NCI-H2171 treated with DMSO at 0.1 percent for 48 hours (cell line): ENCODE measurements around the gene TUBGCP6.
"Not testable (repeated sequence)": the region's sequence is repeated elsewhere in the genome, so short reads cannot be mapped to it uniquely, and the experiment has no call there.

Source experiments
- DNase-seq: peaks from one replicate; lab custom pipeline; 2025; lab: John Stamatoyannopoulos, UW

Gene TUBGCP6

DNA sequence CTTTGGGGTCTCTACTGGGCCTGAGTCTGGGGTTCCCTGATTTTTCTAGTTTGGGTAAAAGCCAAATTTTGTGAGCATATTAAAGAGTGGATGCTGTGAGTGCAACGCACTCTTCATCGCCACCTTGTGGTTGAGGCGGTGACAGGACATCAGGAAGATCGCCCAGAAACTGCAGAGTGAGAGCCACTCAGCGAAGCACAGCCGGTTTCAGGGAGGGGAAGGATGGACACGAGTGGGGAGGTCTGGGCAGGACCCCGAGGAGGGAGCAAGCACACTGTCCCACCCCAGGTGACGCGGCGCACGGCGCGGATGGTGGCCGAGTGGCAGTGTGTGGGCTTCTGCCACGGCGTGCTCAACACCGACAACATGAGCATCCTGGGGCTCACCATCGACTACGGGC is 34.9 kb downstream of the TUBGCP6 start:
- DNase-seq: peak; percentile 41

DNA sequence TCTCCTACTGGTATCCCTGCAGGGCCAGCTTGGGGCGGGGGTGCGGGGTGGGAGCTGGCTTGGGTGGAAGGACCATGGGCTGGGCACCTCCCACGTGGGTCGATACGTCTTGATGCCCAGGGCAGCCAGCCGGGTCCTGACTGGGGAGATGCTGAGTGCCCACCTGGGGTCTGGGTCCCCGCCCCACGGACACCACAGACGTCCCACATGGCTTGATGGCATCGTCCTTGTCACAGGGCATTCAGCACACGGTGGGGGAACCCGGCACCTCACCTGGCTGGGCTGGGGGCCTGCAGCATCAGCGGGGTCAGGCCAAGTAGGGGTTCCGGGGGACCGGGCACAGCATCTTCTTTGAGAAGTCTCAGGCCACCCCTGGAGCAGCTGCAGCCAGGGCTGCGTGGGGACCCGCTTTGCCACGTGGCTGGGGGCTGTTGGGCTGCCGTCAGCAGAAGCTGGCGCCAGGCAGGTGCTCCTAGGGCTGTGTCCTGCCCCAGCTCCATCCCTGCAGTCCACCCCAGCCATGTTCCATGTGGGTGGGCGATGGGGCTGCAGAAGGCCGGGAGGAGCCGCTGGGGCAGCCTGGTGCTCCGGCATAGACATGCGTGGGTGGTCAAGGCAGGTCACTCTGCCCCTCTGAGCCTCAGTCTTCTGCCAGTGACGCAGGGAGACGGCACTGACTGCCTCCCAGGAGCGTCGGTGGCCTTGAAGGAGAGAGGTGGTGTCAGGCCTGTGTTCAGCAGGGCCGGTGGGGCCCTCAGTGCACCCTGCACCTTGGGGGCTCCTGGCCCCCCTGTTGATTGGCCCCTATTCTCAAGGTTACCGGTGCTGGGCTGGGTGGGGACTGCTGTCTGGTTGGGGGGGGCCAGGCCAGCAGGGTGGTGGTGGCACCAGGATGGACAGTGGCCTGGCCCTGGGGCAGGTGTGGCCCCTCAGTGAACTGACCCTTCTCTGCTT is 35.6 kb downstream of the TUBGCP6 start:
- DNase-seq: no peak

- no peak for DNase-seq
Measured at GRCh38 chr22:50208430-50208938, 36.3 kb downstream of the TUBGCP6 start.

DNA sequence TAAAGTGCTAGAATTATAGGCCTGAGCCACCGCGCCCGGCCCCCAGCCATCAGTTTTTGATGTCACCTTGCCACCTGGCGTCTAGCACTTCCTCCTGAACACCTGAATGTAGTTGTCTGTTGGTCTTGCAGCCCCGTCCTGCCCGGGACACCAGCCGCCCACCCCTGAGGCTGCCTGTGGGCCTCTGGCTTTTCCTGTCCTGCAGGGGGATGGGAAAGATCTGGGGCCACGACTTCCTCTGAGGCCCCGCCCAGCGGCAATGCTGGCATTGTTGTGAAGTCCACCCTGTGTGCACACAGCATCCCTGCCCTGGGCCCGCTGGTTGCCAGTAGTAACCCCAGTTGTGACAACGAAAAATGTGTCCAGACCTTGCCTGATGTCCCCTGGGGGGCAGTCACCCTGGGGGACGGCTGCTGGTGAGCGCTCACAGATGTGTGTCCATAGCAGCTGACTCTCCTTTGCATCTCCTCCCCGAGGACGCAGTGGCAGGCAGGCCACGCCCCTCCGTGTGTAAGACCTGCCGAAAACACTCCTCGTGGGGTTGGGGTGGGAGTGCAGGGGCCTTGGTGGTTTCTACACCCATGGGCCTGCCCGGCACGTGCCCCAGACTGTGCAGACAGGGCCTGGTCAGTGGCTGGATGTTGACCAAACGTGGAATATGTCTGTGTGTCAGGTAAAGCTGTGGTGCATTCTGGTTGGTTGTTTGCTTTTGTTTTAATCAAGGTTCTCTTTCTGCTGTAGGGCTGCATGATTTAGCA is 37.3 kb downstream of the TUBGCP6 start:
- DNase-seq: no peak

DNA sequence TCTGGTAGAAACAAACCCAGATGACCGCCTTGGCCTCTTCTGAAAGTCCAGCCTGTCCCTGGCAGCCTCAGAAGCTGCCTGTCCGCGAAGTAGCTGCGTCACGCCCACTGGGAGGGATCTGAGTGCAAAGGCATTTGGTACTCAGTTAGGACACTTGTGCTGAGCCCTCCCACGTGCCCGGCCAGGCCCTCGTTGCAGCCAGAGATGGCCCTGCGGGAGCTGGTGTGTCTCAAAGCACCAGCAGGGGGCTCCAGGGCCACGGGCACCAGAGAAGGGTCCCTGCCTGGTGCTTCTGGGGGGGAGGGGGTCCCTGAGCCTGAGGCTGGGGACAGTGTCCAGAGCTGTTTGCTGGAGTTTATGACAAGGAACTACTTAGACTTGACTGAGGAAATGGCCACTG is 38.2 kb downstream of the TUBGCP6 start:
- no peak for DNase-seq

DNA sequence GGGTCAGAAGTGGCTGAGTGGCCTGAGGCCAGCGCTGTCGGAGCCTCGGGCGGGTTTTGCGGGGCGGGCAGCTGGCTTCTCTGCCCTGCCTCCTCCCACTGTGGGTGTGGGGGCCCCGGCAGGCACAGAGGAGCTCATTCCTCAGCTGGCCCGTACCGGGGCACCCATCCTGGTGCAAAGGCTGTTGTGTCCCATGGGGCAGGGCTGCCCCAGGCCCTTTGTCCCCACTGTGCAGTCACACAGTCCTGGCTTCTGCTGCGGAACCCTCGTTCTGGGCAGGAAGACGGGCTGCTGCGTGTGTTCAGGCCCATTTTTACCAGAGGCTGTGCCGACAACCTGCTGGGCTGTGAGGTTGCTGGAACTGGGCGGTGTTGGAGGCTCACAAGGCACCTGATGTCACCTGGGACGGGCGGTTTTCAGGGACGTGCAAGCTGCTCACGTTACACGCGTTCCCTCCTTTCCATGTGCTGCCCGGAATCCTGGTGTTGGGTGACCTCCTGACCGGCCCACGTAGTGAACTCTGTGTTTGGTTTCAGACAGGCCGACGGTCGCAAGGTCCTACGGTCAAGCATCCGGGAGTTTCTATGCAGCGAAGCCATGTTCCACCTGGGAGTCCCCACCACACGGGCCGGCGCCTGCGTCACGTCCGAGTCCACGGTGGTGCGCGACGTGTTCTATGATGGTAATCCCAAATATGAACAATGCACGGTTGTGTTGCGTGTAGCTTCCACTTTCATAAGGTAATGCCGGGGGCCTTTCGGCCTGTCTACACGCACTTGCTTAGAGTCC is 38.8 kb downstream of the TUBGCP6 start:
- no peak for DNase-seq

GRCh38 chr22:50204998-50205397 is 39.8 kb downstream of the TUBGCP6 start:
- DNase-seq: not testable (repeated sequence)

- no peak for DNase-seq
Measured at GRCh38 chr22:50204571-50204970, 40.3 kb downstream of the TUBGCP6 start.

- no peak for DNase-seq
Measured at GRCh38 chr22:50203288-50203687, 41.5 kb downstream of the TUBGCP6 start.

DNA sequence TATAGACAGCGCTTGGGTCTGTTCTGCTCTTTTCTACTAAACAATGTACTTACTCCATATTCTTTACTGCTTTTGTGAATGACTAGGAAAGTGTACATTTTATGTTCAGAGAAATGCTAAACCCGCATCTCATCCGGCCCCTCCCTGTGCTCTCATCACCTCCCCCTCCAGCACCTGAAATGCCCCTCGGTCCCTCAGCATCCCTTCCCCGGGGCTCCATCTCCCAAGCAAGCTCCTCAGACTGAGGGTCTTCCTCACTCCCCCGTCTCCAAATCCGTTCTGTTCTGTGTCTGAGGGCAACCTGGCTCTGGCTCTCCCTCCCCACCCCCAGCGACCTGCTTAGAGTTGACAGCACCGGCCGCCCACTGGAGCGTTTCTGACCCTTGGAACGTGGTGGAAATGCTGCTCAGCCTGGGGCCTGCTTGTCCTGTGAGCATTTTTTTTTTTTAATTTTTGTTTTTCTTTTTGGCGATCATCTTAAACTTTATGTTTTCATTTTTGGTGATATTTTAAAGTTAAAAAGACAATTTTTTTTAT is 42.6 kb downstream of the TUBGCP6 start:
- no peak for DNase-seq

- peak; percentile 5 for DNase-seq
Measured at GRCh38 chr22:50201191-50202129, 43.4 kb downstream of the TUBGCP6 start.

DNA sequence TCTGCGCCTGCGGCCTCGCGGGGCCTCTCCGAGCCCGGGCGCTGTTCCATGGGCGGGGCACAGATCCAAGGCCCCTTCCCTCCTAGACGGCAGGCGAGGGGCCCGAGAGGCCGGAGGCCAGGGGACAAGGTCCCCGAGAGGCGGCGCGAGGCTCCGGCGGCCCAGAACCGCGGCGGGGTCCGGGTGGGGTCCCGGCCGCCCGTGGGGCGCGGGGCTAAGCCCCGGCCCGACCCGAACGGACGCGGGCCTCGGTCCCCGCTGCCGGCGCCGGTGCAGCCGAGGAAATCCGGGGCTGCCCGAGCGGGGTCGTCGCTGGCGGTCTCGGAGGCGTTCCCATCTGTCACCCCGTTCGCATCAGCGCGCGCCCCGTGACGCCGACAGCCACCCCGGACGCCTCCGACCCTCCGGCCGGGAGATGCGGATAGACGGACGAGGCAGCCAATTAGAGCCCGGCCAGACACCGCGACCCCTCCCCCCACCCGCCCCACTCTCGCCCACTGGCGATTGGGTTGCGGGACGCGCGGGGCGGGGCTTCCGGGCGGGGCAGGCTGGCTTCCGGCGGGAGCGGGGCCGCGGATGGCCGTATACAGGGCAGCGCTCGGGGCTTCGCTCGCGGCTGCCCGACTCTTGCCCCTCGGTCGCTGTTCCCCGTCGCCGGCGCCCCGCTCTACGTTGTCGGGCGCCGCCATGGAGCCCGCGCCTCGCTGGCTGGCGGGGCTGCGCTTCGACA is 44.2 kb downstream of the TUBGCP6 start, which contains the start of gene SELENOO:
Gene SELENOO (plus strand): TSS at position 551 of the 730 bp plus-strand sequence. CDS start 26 bp downstream, at position 577.
- DNase-seq: peak; percentile 89

DNA sequence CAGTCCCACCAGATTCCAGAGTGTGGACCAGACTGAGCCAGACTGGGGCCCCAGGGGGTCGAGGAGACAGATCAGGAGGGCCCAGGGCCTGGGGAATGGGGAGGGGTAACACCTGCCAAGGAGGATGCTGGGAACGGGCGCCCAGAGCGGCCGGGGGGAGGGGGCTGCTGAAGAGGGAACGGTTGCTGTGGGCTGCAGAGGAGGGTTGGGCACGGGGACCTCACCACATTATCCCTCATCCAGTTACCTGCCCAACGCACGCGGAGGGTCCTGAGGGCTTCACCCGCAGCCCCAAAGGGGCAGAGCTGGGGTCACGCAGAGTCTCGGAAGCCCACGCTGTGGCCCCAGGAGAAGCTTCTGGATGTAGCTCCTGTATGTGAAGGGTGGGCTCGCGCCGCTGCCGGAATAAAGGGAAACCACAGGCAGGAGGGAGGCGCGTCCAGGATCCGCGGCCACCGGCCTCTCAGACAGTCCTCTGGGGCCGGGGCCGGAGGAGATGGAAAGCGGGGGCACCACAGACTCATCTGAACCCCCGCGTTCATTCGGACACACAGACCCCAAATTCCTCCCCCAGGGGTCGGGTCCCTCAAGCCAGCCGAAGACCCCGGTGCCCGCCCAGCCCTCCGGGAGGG is 44.9 kb downstream of the TUBGCP6 start:
- no peak for DNase-seq

- no peak for DNase-seq
Measured at GRCh38 chr22:50199251-50199721, 45.5 kb downstream of the TUBGCP6 start.

GRCh38 chr22:50198624-50199017 is 46.2 kb downstream of the TUBGCP6 start:
- no peak for DNase-seq

DNA sequence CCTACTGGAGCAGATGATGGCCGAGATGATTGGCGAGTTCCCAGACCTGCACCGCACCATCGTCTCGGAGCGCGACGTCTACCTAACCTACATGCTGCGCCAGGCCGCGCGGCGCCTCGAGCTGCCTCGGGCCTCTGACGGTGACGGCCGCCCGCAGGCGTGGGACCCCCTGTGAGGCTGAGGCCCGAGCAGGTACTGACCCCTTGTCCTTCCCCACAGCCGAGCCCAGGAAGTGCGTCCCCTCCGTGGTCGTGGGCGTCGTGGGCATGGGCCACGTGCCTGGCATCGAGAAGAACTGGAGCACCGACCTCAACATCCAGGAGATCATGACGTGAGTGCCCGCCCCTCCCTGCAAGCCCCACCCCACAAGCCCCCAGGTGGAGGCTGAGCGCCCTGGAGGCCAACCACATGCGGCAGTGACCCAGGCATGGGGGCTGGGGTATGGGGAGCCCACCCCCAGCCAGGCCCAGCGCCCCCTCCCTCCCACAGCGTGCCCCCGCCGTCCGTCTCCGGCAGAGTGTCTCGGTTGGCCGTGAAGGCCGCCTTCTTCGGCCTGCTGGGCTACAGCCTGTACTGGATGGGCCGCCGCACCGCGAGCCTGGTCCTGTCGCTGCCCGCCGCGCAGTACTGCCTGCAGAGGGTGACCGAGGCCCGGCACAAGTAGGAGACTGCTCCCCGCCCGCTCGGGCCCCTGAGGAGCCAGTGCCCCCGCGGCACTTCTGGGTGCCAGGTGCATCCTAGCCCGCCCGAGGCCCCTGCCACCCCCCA is 46.8 kb downstream of the TUBGCP6 start:
- DNase-seq: no peak

DNA sequence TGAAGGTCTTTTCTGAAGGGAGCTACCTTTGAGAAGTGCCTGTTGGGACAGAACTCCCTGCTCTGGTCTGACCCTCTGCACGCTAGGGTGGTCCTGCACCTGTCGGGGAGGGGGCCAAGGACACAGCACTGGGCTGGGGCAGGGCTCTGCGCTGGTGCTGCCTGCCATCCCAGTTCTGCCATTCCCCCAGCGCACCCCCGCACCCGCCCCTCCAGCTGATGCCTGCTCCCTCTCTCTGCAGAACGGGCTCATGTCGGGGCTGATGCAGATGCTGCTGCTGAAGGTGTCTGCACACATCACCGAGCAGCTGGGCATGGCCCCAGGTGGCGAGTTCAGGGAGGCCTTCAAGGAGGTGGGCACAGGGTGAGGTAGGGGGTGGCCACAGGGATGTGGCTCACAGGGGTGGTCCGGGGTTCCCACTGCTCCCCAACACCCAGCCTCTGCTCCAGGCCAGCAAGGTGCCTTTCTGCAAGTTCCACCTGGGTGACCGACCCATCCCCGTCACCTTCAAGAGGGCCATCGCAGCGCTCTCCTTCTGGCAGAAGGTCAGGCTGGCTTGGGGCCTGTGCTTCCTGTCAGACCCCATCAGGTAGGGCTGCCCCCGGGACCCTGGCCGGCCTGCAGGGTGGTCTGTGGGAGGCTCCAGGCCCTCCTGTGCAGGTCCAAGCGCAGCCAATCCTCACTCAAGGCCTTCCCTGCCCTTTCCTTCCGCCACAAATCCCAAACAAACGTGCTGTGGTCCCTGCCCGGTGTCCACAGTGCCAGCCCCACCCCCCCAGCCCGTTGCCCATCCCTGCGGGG is 47.6 kb downstream of the TUBGCP6 start:
- no peak for DNase-seq

DNA sequence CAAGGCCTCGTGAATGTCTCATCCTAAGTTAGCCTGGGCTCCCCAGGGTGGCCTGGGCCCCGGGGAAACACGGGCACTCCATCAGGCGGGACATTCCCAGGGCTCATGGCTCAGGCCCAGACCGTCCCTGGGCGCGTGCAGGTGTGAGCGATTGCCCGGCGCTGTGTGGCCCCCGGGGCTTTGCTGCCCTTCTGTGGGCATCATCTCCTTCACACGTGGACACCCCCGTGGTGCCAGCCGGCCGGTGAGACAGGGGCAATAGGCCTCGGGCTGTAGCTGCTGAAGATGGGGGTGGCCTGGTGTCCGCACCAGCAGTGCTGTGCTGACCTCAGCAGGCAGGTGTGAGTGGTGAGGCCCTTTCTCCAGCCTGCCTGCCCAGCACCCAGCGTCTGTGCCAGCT is 48.6 kb downstream of the TUBGCP6 start:
- DNase-seq: no peak
